C4-2B (cell line): ENCODE measurements around the gene AHRR.

ENCODE experiments used
- CTCF ChIP-seq: fragments of 450-650 bp; conservative IDR thresholded peaks from 2 replicates; pipeline ENCODE4 v1.5.1; 2017; ENCODE audit warnings: mild to moderate bottlenecking
- ZFX ChIP-seq: fragments of 450-650 bp; IDR thresholded peaks from 2 replicates; pipeline ENCODE4 v1.6.1; 2017

- TF ChIP-seq CTCF, result no peak
- no peak for TF ChIP-seq ZFX
Measured at GRCh38 chr5:399296-400281, 78.1 kb downstream of the AHRR start.
